Hepatocyte (in vitro differentiated cells): ENCODE results near the gene TACC3.

Experiments used
- EZH2 ChIP-seq: fragments of 200-600 bp; sonication (generic); IDR thresholded peaks from 2 replicates; pipeline ENCODE4 v1.6.1; 2016; ENCODE audit warnings: antibody characterized with exemption, mild to moderate bottlenecking, borderline replicate concordance
- EZH2phosphoT487 ChIP-seq: fragments of 200-600 bp; sonication (generic); IDR thresholded peaks from one replicate; pipeline ENCODE4 v1.6.1; 2018; ENCODE audit warnings: antibody characterized with exemption, mild to moderate bottlenecking, low read depth, moderate library complexity; ENCODE audit not compliant: unreplicated experiment, severe bottlenecking
- TF ChIP-seq, protein P1 (sequence below): fragments of 200-600 bp; sonication (generic); IDR thresholded peaks from 2 replicates; pipeline ENCODE4 v1.5.1; 2016; ENCODE audit warnings: antibody characterized with exemption, mild to moderate bottlenecking; ENCODE audit not compliant: poor library complexity

- TF ChIP-seq, protein P1, sequence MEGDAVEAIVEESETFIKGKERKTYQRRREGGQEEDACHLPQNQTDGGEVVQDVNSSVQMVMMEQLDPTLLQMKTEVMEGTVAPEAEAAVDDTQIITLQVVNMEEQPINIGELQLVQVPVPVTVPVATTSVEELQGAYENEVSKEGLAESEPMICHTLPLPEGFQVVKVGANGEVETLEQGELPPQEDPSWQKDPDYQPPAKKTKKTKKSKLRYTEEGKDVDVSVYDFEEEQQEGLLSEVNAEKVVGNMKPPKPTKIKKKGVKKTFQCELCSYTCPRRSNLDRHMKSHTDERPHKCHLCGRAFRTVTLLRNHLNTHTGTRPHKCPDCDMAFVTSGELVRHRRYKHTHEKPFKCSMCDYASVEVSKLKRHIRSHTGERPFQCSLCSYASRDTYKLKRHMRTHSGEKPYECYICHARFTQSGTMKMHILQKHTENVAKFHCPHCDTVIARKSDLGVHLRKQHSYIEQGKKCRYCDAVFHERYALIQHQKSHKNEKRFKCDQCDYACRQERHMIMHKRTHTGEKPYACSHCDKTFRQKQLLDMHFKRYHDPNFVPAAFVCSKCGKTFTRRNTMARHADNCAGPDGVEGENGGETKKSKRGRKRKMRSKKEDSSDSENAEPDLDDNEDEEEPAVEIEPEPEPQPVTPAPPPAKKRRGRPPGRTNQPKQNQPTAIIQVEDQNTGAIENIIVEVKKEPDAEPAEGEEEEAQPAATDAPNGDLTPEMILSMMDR = no peak
- TF ChIP-seq EZH2 = no peak
- no peak for TF ChIP-seq EZH2phosphoT487
Measured at GRCh38 chr4:1686440-1687036, 34.8 kb upstream of the TACC3 start.
